Epithelial cell of proximal tubule (primary cell): ENCODE results near the gene NRXN2. TPM values are rescaled to one million over a fixed set of nuclear protein-coding genes. Genes with fewer than 3 reads are reported as not detected.

Experiments
- DNase-seq: peaks from one replicate; pipeline ENCODE4 v3.0.0-alpha.2; 2011; ENCODE audit warnings: low read depth
- H3K4me3 ChIP-seq: 2 replicates; pipeline ENCODE4 v1.5.1; 2011; ENCODE audit warnings: low read depth, mild to moderate bottlenecking, low read length
- total RNA-seq: library from RNA; depleted of rRNA; stranded (reverse); fragments of >200 nt; gene quantifications from 2 replicates; pipeline ENCODE4 v1.2.3, GENCODE V29; 2015
- TF ChIP-seq, protein P1 (sequence below): conservative IDR thresholded peaks from 2 replicates; pipeline ENCODE4 v1.5.1; 2012; ENCODE audit warnings: low read depth, mild to moderate bottlenecking, low read length

Gene NRXN2
- total RNA-seq, 1 donor from 2014 or later = not detected

DNA sequence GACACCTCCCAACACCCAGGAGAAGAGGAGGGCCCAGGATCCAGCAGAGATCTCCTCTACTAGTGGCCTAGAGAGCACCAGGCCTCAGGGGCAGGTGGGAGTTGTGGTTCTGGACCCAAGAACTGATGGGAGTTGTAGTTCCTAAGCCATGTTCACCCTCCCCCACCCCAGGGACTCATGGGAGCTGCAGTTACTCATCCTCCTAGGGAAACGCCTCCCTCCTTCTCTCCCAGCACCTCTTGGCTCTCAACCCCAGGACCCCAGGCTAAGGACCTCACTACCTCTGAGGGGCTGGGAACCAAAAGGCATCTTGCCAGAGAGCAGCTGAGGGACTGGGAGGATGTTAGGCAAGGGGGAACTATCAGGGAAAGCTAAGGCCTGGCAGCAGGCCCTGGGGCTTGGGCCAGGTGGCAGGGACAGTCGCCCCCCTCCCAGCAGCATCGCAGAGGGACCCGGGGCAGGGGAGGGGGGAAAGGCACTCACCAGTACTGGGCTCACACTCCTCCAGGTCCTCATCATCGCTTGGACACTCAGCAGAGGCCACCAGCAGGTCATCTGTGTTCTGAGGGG lies 103.1 kb downstream of the NRXN2 start:
- TF ChIP-seq, protein P1, sequence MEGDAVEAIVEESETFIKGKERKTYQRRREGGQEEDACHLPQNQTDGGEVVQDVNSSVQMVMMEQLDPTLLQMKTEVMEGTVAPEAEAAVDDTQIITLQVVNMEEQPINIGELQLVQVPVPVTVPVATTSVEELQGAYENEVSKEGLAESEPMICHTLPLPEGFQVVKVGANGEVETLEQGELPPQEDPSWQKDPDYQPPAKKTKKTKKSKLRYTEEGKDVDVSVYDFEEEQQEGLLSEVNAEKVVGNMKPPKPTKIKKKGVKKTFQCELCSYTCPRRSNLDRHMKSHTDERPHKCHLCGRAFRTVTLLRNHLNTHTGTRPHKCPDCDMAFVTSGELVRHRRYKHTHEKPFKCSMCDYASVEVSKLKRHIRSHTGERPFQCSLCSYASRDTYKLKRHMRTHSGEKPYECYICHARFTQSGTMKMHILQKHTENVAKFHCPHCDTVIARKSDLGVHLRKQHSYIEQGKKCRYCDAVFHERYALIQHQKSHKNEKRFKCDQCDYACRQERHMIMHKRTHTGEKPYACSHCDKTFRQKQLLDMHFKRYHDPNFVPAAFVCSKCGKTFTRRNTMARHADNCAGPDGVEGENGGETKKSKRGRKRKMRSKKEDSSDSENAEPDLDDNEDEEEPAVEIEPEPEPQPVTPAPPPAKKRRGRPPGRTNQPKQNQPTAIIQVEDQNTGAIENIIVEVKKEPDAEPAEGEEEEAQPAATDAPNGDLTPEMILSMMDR = no peak
- DNase-seq = peak; percentile 4
- H3K4me3 ChIP-seq = peak overlapping the region; percentile 1

DNA sequence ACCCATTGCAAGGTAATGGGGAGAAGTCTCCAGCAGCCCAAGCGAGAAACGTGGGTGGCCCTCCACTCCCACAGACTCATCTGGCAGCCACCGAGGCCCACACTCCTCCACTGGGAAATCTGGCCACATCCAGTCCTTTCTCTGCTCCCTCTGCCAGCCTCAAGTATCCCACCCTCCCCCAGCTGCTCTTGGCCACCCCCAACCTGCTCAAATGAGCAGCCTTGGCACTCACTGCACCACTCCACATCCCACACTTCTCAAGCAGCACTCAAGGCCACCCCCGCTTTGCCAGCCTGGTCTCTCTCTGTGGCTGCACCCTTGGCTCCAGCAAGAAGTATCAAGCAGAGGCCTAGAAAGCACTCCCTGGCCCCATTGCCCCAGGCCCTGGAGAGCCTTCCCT lies 103.8 kb downstream of the NRXN2 start:
- no peak for DNase-seq
- TF ChIP-seq, protein P1 = no peak
- H3K4me3 ChIP-seq = peak overlapping the region; percentile 1

DNA sequence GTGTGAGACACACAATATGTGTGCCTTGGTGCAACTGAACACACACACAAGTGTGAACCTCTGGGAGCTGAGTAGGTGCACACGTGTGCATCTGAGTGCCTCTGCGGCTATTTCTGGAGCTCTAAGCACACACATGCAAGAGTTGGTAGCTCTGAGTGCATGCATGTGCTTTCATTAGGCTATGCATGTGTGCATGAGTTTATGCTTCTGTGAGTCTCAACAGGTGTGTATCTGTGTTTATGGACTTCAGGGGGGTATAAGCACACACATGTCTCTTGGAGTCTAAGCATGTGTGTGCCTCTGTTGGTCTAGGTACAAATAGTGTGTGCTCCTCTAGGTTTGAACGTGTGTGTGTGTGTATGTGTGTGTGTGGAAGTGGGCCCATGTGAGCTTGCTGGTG lies 106.2 kb downstream of the NRXN2 start:
- DNase-seq = no peak
- no peak overlapping the region for H3K4me3 ChIP-seq
- TF ChIP-seq, protein P1 = no peak

DNA sequence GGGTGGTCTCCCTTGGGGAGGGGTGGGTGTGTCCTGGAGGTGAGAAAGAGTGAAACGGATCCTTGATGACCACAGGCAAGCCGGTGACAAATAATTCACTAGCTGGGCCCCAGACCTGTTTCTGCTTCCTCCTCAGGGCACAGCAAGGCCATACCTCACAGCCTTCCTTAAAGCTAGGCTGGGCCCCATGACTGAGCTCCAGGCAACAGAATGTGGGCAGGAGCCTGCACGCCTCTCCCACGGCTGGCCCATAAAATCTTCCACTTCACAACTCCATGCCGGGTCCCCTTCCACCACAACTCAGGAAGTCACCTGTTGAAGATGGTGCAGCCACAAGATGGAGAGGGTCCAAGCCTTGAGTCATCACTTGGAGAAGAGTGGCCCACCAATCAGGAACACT lies 108.1 kb downstream of the NRXN2 start:
- DNase-seq = no peak
- TF ChIP-seq, protein P1 = no peak
- H3K4me3 ChIP-seq = no peak overlapping the region

DNA sequence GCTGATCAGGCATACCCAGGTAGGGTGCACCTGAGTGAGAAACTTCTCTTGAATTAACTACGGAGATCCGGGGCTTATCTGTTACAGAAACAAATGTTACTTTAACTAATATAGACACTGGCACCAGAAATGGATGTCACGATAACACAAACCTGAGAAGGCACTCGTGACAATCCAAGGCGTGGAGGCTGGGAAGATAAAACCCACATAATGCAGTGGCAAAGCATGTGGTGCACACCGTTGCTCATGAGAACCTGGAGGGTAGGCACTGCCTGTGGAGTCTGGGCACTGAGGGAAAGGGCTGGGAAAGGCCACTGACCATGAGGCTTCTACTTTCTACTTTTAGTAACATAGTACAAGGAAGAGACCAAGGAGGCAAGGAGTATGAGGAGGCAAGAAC lies 109.3 kb downstream of the NRXN2 start:
- TF ChIP-seq, protein P1 = no peak
- DNase-seq = no peak
- H3K4me3 ChIP-seq = no peak overlapping the region

GRCh38 chr11:64611869-64612646 lies 110.9 kb downstream of the NRXN2 start:
- DNase-seq = no peak
- TF ChIP-seq, protein P1 = no peak
- H3K4me3 ChIP-seq = no peak overlapping the region

GRCh38 chr11:64611176-64611575 lies 111.8 kb downstream of the NRXN2 start:
- H3K4me3 ChIP-seq = no peak overlapping the region
- DNase-seq = no peak
- TF ChIP-seq, protein P1 = no peak
